ENCODE results near the gene FAM118A.
"Not testable (repeated sequence)": the region's sequence is repeated elsewhere in the genome, so short reads cannot be mapped to it uniquely, and the experiment has no call there.

FAM118A gene

GRCh38 chr22:45284705-45285262 lies 24.9 kb upstream of the FAM118A start, which contains the start of gene UPK3A:
UPK3A (plus strand) TSS chr22:45284949; CDS start chr22:45285014, 65 bp downstream.
- DNase-seq = peak; percentile 67 to 73

GRCh38 chr22:45285263-45286058 lies 24.3 kb upstream of the FAM118A start:
- peak in 1 of 2 donors; percentile 20 for DNase-seq

- DNase-seq = no peak
Observed at GRCh38 chr22:45286854-45287551, 22.7 kb upstream of the FAM118A start.

GRCh38 chr22:45290410-45290936 lies 19.3 kb upstream of the FAM118A start:
- DNase-seq = no peak

- peak in 1 of 2 donors; percentile 40 for DNase-seq
Observed at GRCh38 chr22:45291061-45291930, 18.4 kb upstream of the FAM118A start.

- no peak for DNase-seq
Observed at GRCh38 chr22:45291931-45292290, 17.8 kb upstream of the FAM118A start.

- no peak for DNase-seq
Observed at GRCh38 chr22:45292731-45293442, 16.8 kb upstream of the FAM118A start.

- no peak for DNase-seq
Observed at GRCh38 chr22:45294030-45294429, 15.7 kb upstream of the FAM118A start.

- DNase-seq = not testable (repeated sequence)
Observed at GRCh38 chr22:45295004-45295403, 14.7 kb upstream of the FAM118A start.

- DNase-seq = no peak
Observed at GRCh38 chr22:45295492-45295891, 14.2 kb upstream of the FAM118A start.

GRCh38 chr22:45296628-45297297 lies 13.0 kb upstream of the FAM118A start:
- DNase-seq = peak; percentile 34 to 63

- DNase-seq = no peak
Observed at GRCh38 chr22:45298934-45299505, 10.7 kb upstream of the FAM118A start.

GRCh38 chr22:45302751-45303150 lies 7.0 kb upstream of the FAM118A start:
- no peak for DNase-seq

- DNase-seq = no peak
Observed at GRCh38 chr22:45303181-45303580, 6.6 kb upstream of the FAM118A start.

GRCh38 chr22:45304971-45305370 lies 4.8 kb upstream of the FAM118A start:
- no peak for DNase-seq

- DNase-seq = no peak
Observed at GRCh38 chr22:45305456-45306075, 4.2 kb upstream of the FAM118A start.

- DNase-seq = no peak
Observed at GRCh38 chr22:45306139-45306538, 3.6 kb upstream of the FAM118A start.

GRCh38 chr22:45308391-45308956 lies 1.3 kb upstream of the FAM118A start:
- no peak for DNase-seq

- no peak for DNase-seq
Observed at GRCh38 chr22:45308957-45309421, 745 bp upstream of the FAM118A start.
